PC-9 (cell line): ENCODE results near the gene GPR153. TPM values are rescaled to one million over a fixed set of nuclear protein-coding genes. Genes with fewer than 3 reads are reported as not detected.

Source experiments
- BruUV-seq: library from RNA; stranded (reverse); fragments of 400-500 nt; replicated peaks from 2 replicates; lab custom pipeline; 2021; lab: Mats Ljungman, UMichigan
- CTCF ChIA-PET: fragments of 300-600 bp; sonication (Branson Sonifier 250); formaldehyde crosslinking; loops from one replicate; lab custom pipeline; 2022; ENCODE audit warnings: antibody characterized with exemption; lab: Charles Lee
- POLR2A ChIA-PET: fragments of 300-600 bp; sonication (Branson Sonifier 250); formaldehyde crosslinking; loops from one replicate; lab custom pipeline; 2022; ENCODE audit warnings: antibody characterized with exemption; ENCODE audit not compliant: unreplicated experiment; lab: Charles Lee
- DNase-seq, 2 experiments: peaks; one replicate each; pipeline versions ENCODE4 v3.0.0 to v3.0.0-alpha.2; 2015 to 2022; ENCODE audit warnings: mixed read lengths in 1 of 2
- H2AFZ ChIP-seq: fragments of 200-600 bp; sonication (generic); 2 replicates; pipeline ENCODE4 v1.8.1; 2017; ENCODE audit warnings: antibody characterized with exemption
- H3F3A ChIP-seq: fragments of 200-600 bp; sonication (generic); 2 replicates; pipeline ENCODE4 v1.8.1; 2017; ENCODE audit warnings: antibody characterized with exemption, mild to moderate bottlenecking, low read depth; ENCODE audit not compliant: insufficient read depth
- H3K27ac ChIP-seq: fragments of 200-600 bp; sonication (generic); 2 replicates; pipeline ENCODE4 v1.6.1; 2016; ENCODE audit warnings: mixed run types
- H3K27me3 ChIP-seq: fragments of 200-600 bp; sonication (generic); 2 replicates; pipeline ENCODE4 v1.6.1; 2016; ENCODE audit warnings: low read depth, mixed run types; ENCODE audit not compliant: insufficient read depth
- H3K36me3 ChIP-seq: fragments of 200-600 bp; sonication (generic); 2 replicates; pipeline ENCODE4 v1.6.1; 2016; ENCODE audit warnings: low read depth, mixed run types
- H3K4me1 ChIP-seq: fragments of 200-600 bp; sonication (generic); replicated peaks from 2 replicates; pipeline ENCODE4 v1.6.1; 2016; ENCODE audit warnings: mixed run types; ENCODE audit not compliant: insufficient read depth
- H3K4me2 ChIP-seq: fragments of 200-600 bp; sonication (generic); 2 replicates; pipeline ENCODE4 v1.6.1; 2017; ENCODE audit warnings: mixed run types
- H3K4me3 ChIP-seq: fragments of 200-600 bp; sonication (generic); 2 replicates; pipeline ENCODE4 v1.6.1; 2016; ENCODE audit warnings: mixed run types
- H3K79me2 ChIP-seq: fragments of 200-600 bp; sonication (generic); 2 replicates; pipeline ENCODE4 v1.6.1; 2017; ENCODE audit warnings: low read depth, mixed run types
- H3K9me2 ChIP-seq: fragments of 200-600 bp; sonication (generic); 2 replicates; pipeline ENCODE4 v1.8.1; 2017; ENCODE audit warnings: mild to moderate bottlenecking; ENCODE audit not compliant: insufficient read depth
- H3K9me3 ChIP-seq: fragments of 200-600 bp; sonication (generic); 2 replicates; pipeline ENCODE4 v1.8.1; 2016; ENCODE audit warnings: low read depth; ENCODE audit not compliant: insufficient read depth
- H4K20me1 ChIP-seq: fragments of 200-600 bp; sonication (generic); 2 replicates; pipeline ENCODE4 v1.8.1; 2017; ENCODE audit not compliant: insufficient read depth
- CTCF ChIP-seq: fragments of 200-600 bp; sonication (generic); conservative IDR thresholded peaks from 2 replicates; pipeline ENCODE4 v1.6.1; 2017; ENCODE audit warnings: mixed run types, antibody characterized with exemption, mild to moderate bottlenecking, moderate library complexity
- EZH2 ChIP-seq: fragments of 200-600 bp; sonication (generic); IDR thresholded peaks from 2 replicates; pipeline ENCODE4 v1.8.0; 2017; ENCODE audit warnings: antibody characterized with exemption, low read depth
- intact Hi-C: fragments of 100-400 bp; cut with micrococcal nuclease; formaldehyde crosslinking; loops from one replicate; pipeline ENCODE4 v1.10.0; 2022; ENCODE audit not compliant: unreplicated experiment
- total RNA-seq: library from RNA; stranded (reverse); gene quantifications from 2 replicates; pipeline ENCODE4 v1.2.3, GENCODE V29; 2021

The GPR153 gene
- total RNA-seq, 1 experiment from 2014 or later = 8.0 TPM

DNA sequence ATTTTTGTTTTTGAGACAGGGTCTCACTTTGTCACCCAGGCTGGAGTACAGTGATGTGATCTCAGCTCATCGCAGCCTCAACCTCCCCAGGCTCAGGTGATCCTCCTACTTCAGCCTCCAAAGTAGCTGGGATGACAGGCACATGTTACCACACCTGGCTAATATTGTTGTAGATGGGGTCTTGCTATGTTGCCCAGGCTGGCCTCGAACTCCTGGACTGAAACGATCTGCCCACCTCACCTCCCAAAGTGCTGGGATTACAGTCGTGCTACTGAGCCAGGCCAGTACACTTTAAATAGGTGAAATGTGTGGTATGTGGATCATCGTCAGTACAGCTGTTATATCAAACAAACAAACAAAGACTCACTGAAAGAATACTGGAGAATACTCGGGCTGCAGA lies 35.0 kb upstream of the GPR153 start:
- H3K9me3 ChIP-seq = no peaks in the 10 kb centered on the region
- no peak overlapping the region for H3K4me2 ChIP-seq
- H2AFZ ChIP-seq = no peak overlapping the region
- no peak overlapping the region for H3K4me3 ChIP-seq
- no peaks in the 10 kb centered on the region for H3F3A ChIP-seq
- no peaks in the 10 kb centered on the region for H3K79me2 ChIP-seq
- peaks cover 5% of the 10 kb centered on the region for H3K4me1 ChIP-seq
- POLR2A ChIA-PET = no interaction called here
- intact Hi-C loops = no loop called here
- no peaks in the 10 kb centered on the region for H3K27me3 ChIP-seq
- H3K9me2 ChIP-seq = no peaks in the 10 kb centered on the region
- TF ChIP-seq CTCF (no peak), EZH2 (no peak)
- H3K27ac ChIP-seq = no peak overlapping the region
- no peaks in the 10 kb centered on the region for H4K20me1 ChIP-seq
- CTCF ChIA-PET = no interaction called here
- H3K36me3 ChIP-seq = no peaks in the 10 kb centered on the region
- no peak for DNase-seq
- no TSS peak for BruUV-seq

GRCh38 chr1:6294890-6295556 lies 34.1 kb upstream of the GPR153 start:
- H3K79me2 ChIP-seq = no peaks in the 10 kb centered on the region
- ChIA-PET CTCF (no interaction called here), POLR2A (no interaction called here)
- H3K4me1 ChIP-seq = no peaks in the 10 kb centered on the region
- no peaks in the 10 kb centered on the region for H3F3A ChIP-seq
- no peak overlapping the region for H3K4me3 ChIP-seq
- H3K27me3 ChIP-seq = no peaks in the 10 kb centered on the region
- H4K20me1 ChIP-seq = no peaks in the 10 kb centered on the region
- TF ChIP-seq EZH2 (no peak), CTCF (no peak)
- intact Hi-C loops = no loop called here
- no peaks in the 10 kb centered on the region for H3K36me3 ChIP-seq
- H3K4me2 ChIP-seq = no peak overlapping the region
- H3K27ac ChIP-seq = no peak overlapping the region
- no peaks in the 10 kb centered on the region for H3K9me2 ChIP-seq
- H3K9me3 ChIP-seq = no peaks in the 10 kb centered on the region
- BruUV-seq = no TSS peak
- no peak overlapping the region for H2AFZ ChIP-seq
- DNase-seq = no peak

DNA sequence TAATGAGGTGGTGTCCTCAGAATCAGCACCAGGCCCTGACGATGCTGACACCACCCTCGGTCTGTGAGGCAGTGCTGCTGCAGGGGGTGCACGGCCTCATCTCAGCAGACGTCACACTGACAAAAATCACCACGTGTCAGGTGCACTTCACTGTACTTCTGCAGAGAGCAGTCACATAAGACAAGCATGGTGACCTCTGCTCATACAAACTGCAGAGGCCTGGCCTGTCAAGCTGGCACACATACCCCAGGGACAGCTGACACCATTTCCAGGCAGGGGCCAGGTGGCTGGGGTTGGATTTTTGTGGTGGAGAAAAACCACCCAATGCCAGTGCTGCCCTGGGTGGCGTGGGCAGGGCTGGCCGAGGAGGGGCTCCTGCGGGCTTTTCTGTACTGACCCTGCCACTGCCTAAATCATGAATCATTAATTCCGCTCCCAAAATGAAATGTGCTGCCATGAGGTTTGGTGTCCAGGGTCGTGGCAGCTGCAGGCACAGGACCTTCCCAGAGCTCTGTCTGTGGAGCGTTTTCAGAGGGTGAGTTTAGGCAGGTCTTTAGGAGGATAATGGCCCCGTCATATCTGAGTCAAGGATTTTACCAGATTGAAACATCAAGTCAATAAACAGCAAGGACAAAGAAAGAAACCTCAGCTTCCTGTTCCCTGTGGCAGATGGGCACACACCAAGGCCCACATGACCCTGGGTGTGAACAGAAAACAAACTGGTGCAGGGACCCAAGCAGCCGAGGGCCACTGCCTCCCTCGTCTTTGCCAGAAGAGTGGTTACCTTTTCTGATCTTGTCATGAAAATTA lies 33.4 kb upstream of the GPR153 start:
- H3K79me2 ChIP-seq = no peaks in the 10 kb centered on the region
- DNase-seq = no peak
- H3K4me1 ChIP-seq = no peaks in the 10 kb centered on the region
- H3K4me2 ChIP-seq = no peak overlapping the region
- no peaks in the 10 kb centered on the region for H3K9me3 ChIP-seq
- H3K9me2 ChIP-seq = no peaks in the 10 kb centered on the region
- no peak overlapping the region for H2AFZ ChIP-seq
- no peaks in the 10 kb centered on the region for H3F3A ChIP-seq
- H3K27me3 ChIP-seq = no peaks in the 10 kb centered on the region
- no TSS peak for BruUV-seq
- ChIA-PET POLR2A (no interaction called here), CTCF (interaction anchor here (0.6 kb wide), 1 partner anchor 309 kb away, joined by 3 read pairs; no protein-coding TSS in a partner anchor)
- H3K27ac ChIP-seq = no peak overlapping the region
- H3K4me3 ChIP-seq = no peak overlapping the region
- H3K36me3 ChIP-seq = no peaks in the 10 kb centered on the region
- no peaks in the 10 kb centered on the region for H4K20me1 ChIP-seq
- TF ChIP-seq CTCF (no peak), EZH2 (no peak)
- intact Hi-C loops = no loop called here
